ENCODE measurements around the gene SLC27A3. TPM values are rescaled to one million over a fixed set of nuclear protein-coding genes. Genes with fewer than 3 reads are reported as not detected.

Gene SLC27A3
- total and polyA plus RNA-seq, 2 donors (not counting 3 experiments of a cell fraction or from before 2014, with no cell fraction given) = 26.6 to 34.3 TPM

GRCh38 chr1:153734396-153735089 lies 40.7 kb upstream of the SLC27A3 start:
- Histone ChIP-seq H3K27me3 (ENCODE audit: control insufficient read depth in 2 of 2, insufficient read depth in 2 of 2, low read length in 2 of 2) (no peaks in the 10 kb centered on the region), H3K4me3 (replicated peaks in 1 of 3; ENCODE audit: insufficient read depth in 1 of 3, low read depth in 1 of 3, low read length in 3 of 3) (no peak overlapping the region), H3K9me3 (replicated peaks; ENCODE audit: control insufficient read depth, insufficient read depth, low read length) (no peaks in the 10 kb centered on the region), H3K4me2 (ENCODE audit: insufficient read depth, low read length) (no peak overlapping the region), H3K27ac (ENCODE audit: insufficient read depth, low read depth, low read length) (no peak overlapping the region), H2AFZ (ENCODE audit: low read depth, low read length) (no peak overlapping the region), H3K79me2 (ENCODE audit: control insufficient read depth, insufficient read depth, low read length) (peaks cover 2% of the 10 kb centered on the region), H4K20me1 (replicated peaks; ENCODE audit: control insufficient read depth, extremely low read depth, insufficient read depth, low read length) (no peaks in the 10 kb centered on the region), H3K4me1 (ENCODE audit: control insufficient read depth, extremely low read depth, insufficient read depth, low read length) (peaks cover 7% of the 10 kb centered on the region), H3K9me1 (replicated peaks; ENCODE audit: control insufficient read depth, extremely low read depth, insufficient read depth, low read length) (no peaks in the 10 kb centered on the region), H3K9ac (replicated peaks; ENCODE audit: extremely low read depth, insufficient read depth, low read length) (no peak overlapping the region), H3K36me3 (ENCODE audit: control insufficient read depth in 2 of 2, extremely low read depth in 1 of 2, insufficient read depth in 2 of 2, low read length in 2 of 2) (no peaks in the 10 kb centered on the region)
- ChIA-PET POLR2A (no interaction called here), CTCF (interaction anchor here (1.3 kb wide), 1 partner anchor 57 kb away, joined by 4 read pairs; no protein-coding TSS in a partner anchor)
- TF ChIP-seq POLR2A (IDR thresholded peaks at IDR 0.05; ENCODE audit: low read depth, low read length) (no peak), FOS (IDR thresholded peaks at IDR 0.05; ENCODE audit: borderline replicate concordance, insufficient read depth, low read length) (no peak), GATA2 (IDR thresholded peaks at IDR 0.05; ENCODE audit: insufficient read depth, insufficient read length, low read depth, low read length) (no peak), MAX (IDR thresholded peaks at IDR 0.05; ENCODE audit: insufficient read depth, insufficient read length) (no peak), CTCF (IDR thresholded peaks at IDR 0.05; ENCODE audit: extremely low read depth in 1 of 2, insufficient read depth in 1 of 2, low read depth in 1 of 2, low read length in 2 of 2) (no peak), JUN (IDR thresholded peaks at IDR 0.05; ENCODE audit: borderline replicate concordance, insufficient read depth, insufficient read length, low read depth) (no peak), EZH2 (IDR thresholded peaks at IDR 0.05; ENCODE audit: borderline replicate concordance, low read depth, low read length, severe bottlenecking) (no peak), MYC (IDR thresholded peaks at IDR 0.05; ENCODE audit: low read depth, low read length) (no peak), POLR2AphosphoS5 (IDR thresholded peaks at IDR 0.05; ENCODE audit: insufficient read depth, low read depth, low read length) (no peak)
- intact Hi-C loops (cut with micrococcal nuclease) (no loop called here), dilution Hi-C loops (cut with MboI; ENCODE audit: extremely low pct_ligation_motif_present, low sequenced_read_pairs) (no loop called here)
- FAIRE-seq (no peak), DNase-seq (ENCODE audit: low read depth, low spot score) (no peak)
- no TSS peak for BruUV-seq (replicated peaks)
